DOHH2 (cell line): Measurements from ENCODE around the gene TGFB2.

Experiments
- EZH2phosphoT487 ChIP-seq: fragments of 200-600 bp; sonication (generic); IDR thresholded peaks from 2 replicates; pipeline ENCODE4 v1.6.1; 2017; ENCODE audit warnings: borderline replicate concordance, mild to moderate bottlenecking, antibody characterized with exemption, low read length, moderate library complexity, mixed read lengths
- TF ChIP-seq, protein P1 (sequence below): fragments of 200-600 bp; sonication (generic); IDR thresholded peaks from one replicate; pipeline ENCODE4 v1.5.1; 2014; ENCODE audit warnings: antibody characterized with exemption, mild to moderate bottlenecking, low read depth, low read length; ENCODE audit not compliant: poor library complexity, severe bottlenecking

DNA sequence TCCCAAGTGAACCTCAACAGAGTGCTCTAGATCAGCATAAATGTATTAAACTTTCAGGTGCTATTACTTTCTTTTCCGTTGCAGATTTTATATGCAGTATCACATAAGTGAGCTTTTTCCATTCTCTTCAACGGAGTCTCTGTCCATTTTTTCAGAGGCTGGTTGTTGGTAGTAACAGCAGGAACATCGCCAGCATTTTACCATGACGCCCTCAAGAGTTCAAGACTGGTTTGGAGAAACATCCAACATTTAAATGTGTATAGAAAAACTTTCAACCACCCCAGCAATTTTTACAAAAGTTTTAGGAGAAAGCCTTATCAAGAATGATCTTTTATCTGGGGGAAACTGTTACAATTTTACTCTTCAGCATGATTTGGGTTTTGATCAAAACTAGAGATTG is 117.0 kb downstream of the TGFB2 start:
- TF ChIP-seq, protein P1, sequence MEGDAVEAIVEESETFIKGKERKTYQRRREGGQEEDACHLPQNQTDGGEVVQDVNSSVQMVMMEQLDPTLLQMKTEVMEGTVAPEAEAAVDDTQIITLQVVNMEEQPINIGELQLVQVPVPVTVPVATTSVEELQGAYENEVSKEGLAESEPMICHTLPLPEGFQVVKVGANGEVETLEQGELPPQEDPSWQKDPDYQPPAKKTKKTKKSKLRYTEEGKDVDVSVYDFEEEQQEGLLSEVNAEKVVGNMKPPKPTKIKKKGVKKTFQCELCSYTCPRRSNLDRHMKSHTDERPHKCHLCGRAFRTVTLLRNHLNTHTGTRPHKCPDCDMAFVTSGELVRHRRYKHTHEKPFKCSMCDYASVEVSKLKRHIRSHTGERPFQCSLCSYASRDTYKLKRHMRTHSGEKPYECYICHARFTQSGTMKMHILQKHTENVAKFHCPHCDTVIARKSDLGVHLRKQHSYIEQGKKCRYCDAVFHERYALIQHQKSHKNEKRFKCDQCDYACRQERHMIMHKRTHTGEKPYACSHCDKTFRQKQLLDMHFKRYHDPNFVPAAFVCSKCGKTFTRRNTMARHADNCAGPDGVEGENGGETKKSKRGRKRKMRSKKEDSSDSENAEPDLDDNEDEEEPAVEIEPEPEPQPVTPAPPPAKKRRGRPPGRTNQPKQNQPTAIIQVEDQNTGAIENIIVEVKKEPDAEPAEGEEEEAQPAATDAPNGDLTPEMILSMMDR = no peak
- no peak for TF ChIP-seq EZH2phosphoT487
